ENCODE data around the gene TTC17.
"Not testable (repeated sequence)": the region's sequence is repeated elsewhere in the genome, so short reads cannot be mapped to it uniquely, and the experiment has no call there.

Gene TTC17

GRCh38 chr11:43427971-43428370 is 69.3 kb downstream of the TTC17 start:
- Histone ChIP-seq H3K4me1 (ENCODE audit: control insufficient read depth, insufficient read depth, low read length) (no peaks in the 10 kb centered on the region), H3K27me3 (ENCODE audit: control insufficient read depth, insufficient read depth, low read length) (no peaks in the 10 kb centered on the region), H3K9me3 (ENCODE audit: control insufficient read depth, low read length) (no peaks in the 10 kb centered on the region), H3K36me3 (ENCODE audit: control insufficient read depth, insufficient read depth, low read length) (no peaks in the 10 kb centered on the region), H3K9ac (ENCODE audit: low read length) (no peak overlapping the region), H3K4me3 (ENCODE audit: low read length) (no peak overlapping the region)

GRCh38 chr11:43430916-43431315 is 72.2 kb downstream of the TTC17 start:
- not testable (repeated sequence) for H3K9me3 ChIP-seq (ENCODE audit: control insufficient read depth, low read length); H3K36me3 ChIP-seq (ENCODE audit: control insufficient read depth, insufficient read depth, low read length); H3K4me1 ChIP-seq (ENCODE audit: control insufficient read depth, insufficient read depth, low read length); H3K9ac ChIP-seq (ENCODE audit: low read length); H3K27me3 ChIP-seq (ENCODE audit: control insufficient read depth, insufficient read depth, low read length); H3K4me3 ChIP-seq (ENCODE audit: low read length)

GRCh38 chr11:43434893-43435292 is 76.2 kb downstream of the TTC17 start:
- Histone ChIP-seq H3K27me3 (ENCODE audit: control insufficient read depth, insufficient read depth, low read length) (no peaks in the 10 kb centered on the region), H3K4me3 (ENCODE audit: low read length) (no peak overlapping the region), H3K4me1 (ENCODE audit: control insufficient read depth, insufficient read depth, low read length) (no peaks in the 10 kb centered on the region), H3K9me3 (ENCODE audit: control insufficient read depth, low read length) (no peaks in the 10 kb centered on the region), H3K9ac (ENCODE audit: low read length) (no peak overlapping the region), H3K36me3 (ENCODE audit: control insufficient read depth, insufficient read depth, low read length) (peaks cover 3% of the 10 kb centered on the region)

GRCh38 chr11:43440486-43440885 is 81.8 kb downstream of the TTC17 start:
- no peak overlapping the region for H3K4me3 ChIP-seq (ENCODE audit: low read length)
- H3K9me3 ChIP-seq (ENCODE audit: control insufficient read depth, low read length), result no peaks in the 10 kb centered on the region
- H3K4me1 ChIP-seq (ENCODE audit: control insufficient read depth, insufficient read depth, low read length), result no peaks in the 10 kb centered on the region
- H3K27me3 ChIP-seq (ENCODE audit: control insufficient read depth, insufficient read depth, low read length), result no peaks in the 10 kb centered on the region
- no peak overlapping the region for H3K9ac ChIP-seq (ENCODE audit: low read length)
- H3K36me3 ChIP-seq (ENCODE audit: control insufficient read depth, insufficient read depth, low read length), result peaks cover 3% of the 10 kb centered on the region

GRCh38 chr11:43443811-43444210 is 85.1 kb downstream of the TTC17 start:
- Histone ChIP-seq H3K9me3 (ENCODE audit: control insufficient read depth, low read length) (no peaks in the 10 kb centered on the region), H3K27me3 (ENCODE audit: control insufficient read depth, insufficient read depth, low read length) (no peaks in the 10 kb centered on the region), H3K4me1 (ENCODE audit: control insufficient read depth, insufficient read depth, low read length) (no peaks in the 10 kb centered on the region), H3K36me3 (ENCODE audit: control insufficient read depth, insufficient read depth, low read length) (no peaks in the 10 kb centered on the region), H3K4me3 (ENCODE audit: low read length) (no peak overlapping the region), H3K9ac (ENCODE audit: low read length) (no peak overlapping the region)

- H3K36me3 ChIP-seq (ENCODE audit: control insufficient read depth, insufficient read depth, low read length), result peaks cover 5% of the 10 kb centered on the region
- H3K4me1 ChIP-seq (ENCODE audit: control insufficient read depth, insufficient read depth, low read length), result no peaks in the 10 kb centered on the region
- H3K9ac ChIP-seq (ENCODE audit: low read length), result no peak overlapping the region
- H3K9me3 ChIP-seq (ENCODE audit: control insufficient read depth, low read length), result no peaks in the 10 kb centered on the region
- no peaks in the 10 kb centered on the region for H3K27me3 ChIP-seq (ENCODE audit: control insufficient read depth, insufficient read depth, low read length)
- H3K4me3 ChIP-seq (ENCODE audit: low read length), result no peak overlapping the region
These were observed 88.4 kb downstream of the TTC17 start for GRCh38 chr11:43447151-43447550.

- Histone ChIP-seq H3K9ac (ENCODE audit: low read length) (no peak overlapping the region), H3K4me1 (ENCODE audit: control insufficient read depth, insufficient read depth, low read length) (no peaks in the 10 kb centered on the region), H3K36me3 (ENCODE audit: control insufficient read depth, insufficient read depth, low read length) (peaks cover 17% of the 10 kb centered on the region), H3K4me3 (ENCODE audit: low read length) (no peak overlapping the region), H3K27me3 (ENCODE audit: control insufficient read depth, insufficient read depth, low read length) (no peaks in the 10 kb centered on the region), H3K9me3 (ENCODE audit: control insufficient read depth, low read length) (no peaks in the 10 kb centered on the region)
These were observed 99.8 kb downstream of the TTC17 start for GRCh38 chr11:43458486-43458885.

GRCh38 chr11:43459246-43459645 is 100.5 kb downstream of the TTC17 start:
- Histone ChIP-seq H3K36me3 (ENCODE audit: control insufficient read depth, insufficient read depth, low read length) (peaks cover 17% of the 10 kb centered on the region), H3K9me3 (ENCODE audit: control insufficient read depth, low read length) (no peaks in the 10 kb centered on the region), H3K4me1 (ENCODE audit: control insufficient read depth, insufficient read depth, low read length) (no peaks in the 10 kb centered on the region), H3K4me3 (ENCODE audit: low read length) (no peak overlapping the region), H3K9ac (ENCODE audit: low read length) (no peak overlapping the region), H3K27me3 (ENCODE audit: control insufficient read depth, insufficient read depth, low read length) (no peaks in the 10 kb centered on the region)

GRCh38 chr11:43462359-43462758 is 103.6 kb downstream of the TTC17 start:
- Histone ChIP-seq H3K27me3 (ENCODE audit: control insufficient read depth, insufficient read depth, low read length) (no peaks in the 10 kb centered on the region), H3K4me1 (ENCODE audit: control insufficient read depth, insufficient read depth, low read length) (no peaks in the 10 kb centered on the region), H3K9ac (ENCODE audit: low read length) (no peak overlapping the region), H3K4me3 (ENCODE audit: low read length) (no peak overlapping the region), H3K36me3 (ENCODE audit: control insufficient read depth, insufficient read depth, low read length) (peaks cover 13% of the 10 kb centered on the region), H3K9me3 (ENCODE audit: control insufficient read depth, low read length) (no peaks in the 10 kb centered on the region)

GRCh38 chr11:43467958-43468357 is 109.2 kb downstream of the TTC17 start:
- Histone ChIP-seq H3K4me3 (ENCODE audit: low read length) (no peak overlapping the region), H3K4me1 (ENCODE audit: control insufficient read depth, insufficient read depth, low read length) (no peaks in the 10 kb centered on the region), H3K36me3 (ENCODE audit: control insufficient read depth, insufficient read depth, low read length) (no peaks in the 10 kb centered on the region), H3K9me3 (ENCODE audit: control insufficient read depth, low read length) (no peaks in the 10 kb centered on the region), H3K27me3 (ENCODE audit: control insufficient read depth, insufficient read depth, low read length) (no peaks in the 10 kb centered on the region), H3K9ac (ENCODE audit: low read length) (no peak overlapping the region)

- H3K36me3 ChIP-seq (ENCODE audit: control insufficient read depth, insufficient read depth, low read length); H3K4me3 ChIP-seq (ENCODE audit: low read length); H3K4me1 ChIP-seq (ENCODE audit: control insufficient read depth, insufficient read depth, low read length): not testable (repeated sequence)
These were observed 118.8 kb downstream of the TTC17 start for GRCh38 chr11:43477491-43477890.

GRCh38 chr11:43486141-43486540 is 127.4 kb downstream of the TTC17 start:
- H3K4me3 ChIP-seq (ENCODE audit: low read length), result no peak overlapping the region
- no peaks in the 10 kb centered on the region for H3K27me3 ChIP-seq (ENCODE audit: control insufficient read depth, insufficient read depth, low read length)

More at GRCh38 chr11:43477491-43477890, 118.8 kb downstream of the TTC17 start:
- H3K27me3 ChIP-seq (ENCODE audit: control insufficient read depth, insufficient read depth, low read length); H3K9me3 ChIP-seq (ENCODE audit: control insufficient read depth, low read length); H3K9ac ChIP-seq (ENCODE audit: low read length): not testable (repeated sequence)

GRCh38 chr11:43489869-43490465 is 131.2 kb downstream of the TTC17 start:
- peaks cover 5% of the 10 kb centered on the region for H3K36me3 ChIP-seq (ENCODE audit: control insufficient read depth, insufficient read depth, low read length)

More at GRCh38 chr11:43486141-43486540, 127.4 kb downstream of the TTC17 start:
- Histone ChIP-seq H3K4me1 (ENCODE audit: control insufficient read depth, insufficient read depth, low read length) (peaks cover 7% of the 10 kb centered on the region), H3K36me3 (ENCODE audit: control insufficient read depth, insufficient read depth, low read length) (no peaks in the 10 kb centered on the region), H3K9me3 (ENCODE audit: control insufficient read depth, low read length) (no peaks in the 10 kb centered on the region), H3K9ac (ENCODE audit: low read length) (no peak overlapping the region)

More at GRCh38 chr11:43489869-43490465, 131.2 kb downstream of the TTC17 start:
- Histone ChIP-seq H3K9ac (ENCODE audit: low read length) (no peak overlapping the region), H3K4me3 (ENCODE audit: low read length) (no peak overlapping the region), H3K27me3 (ENCODE audit: control insufficient read depth, insufficient read depth, low read length) (no peaks in the 10 kb centered on the region), H3K4me1 (ENCODE audit: control insufficient read depth, insufficient read depth, low read length) (peaks cover 7% of the 10 kb centered on the region), H3K9me3 (ENCODE audit: control insufficient read depth, low read length) (no peaks in the 10 kb centered on the region)

Measured in mucosa of stomach (tissue), 1 donor.